Stimulated activated CD8-positive, alpha-beta memory T cell treated with anti-CD3 and anti-CD28 coated beads, Interleukin-2, amount 100 ng/mL, for 48 hours (primary cell): ENCODE measurements around the gene UQCR10.

Experiments
- DNase-seq, 2 donors: peaks; one replicate each; pipeline ENCODE4 v3.0.0-alpha.2; 2020; ENCODE audit warnings: low read depth in 2 of 2

UQCR10 gene

DNA sequence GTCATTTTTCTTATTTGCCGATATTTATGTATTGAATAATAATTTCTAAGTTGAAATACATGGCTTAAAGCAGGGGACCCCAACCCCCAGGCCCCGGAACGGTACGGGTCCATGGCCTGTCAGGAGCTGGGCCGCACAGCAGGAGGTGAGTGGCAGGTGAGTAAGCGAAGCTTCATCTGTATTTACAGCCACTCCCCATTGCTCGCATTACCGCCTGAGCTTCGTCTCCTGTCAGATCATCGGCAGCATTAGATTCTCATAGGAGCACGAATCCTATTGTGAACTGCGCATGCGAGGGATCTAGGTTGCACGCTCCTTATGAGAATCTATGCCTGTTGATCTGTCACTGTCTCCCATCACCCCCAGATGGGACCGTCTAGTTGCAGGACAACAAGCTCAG, 4.9 kb upstream of the UQCR10 start:
- DNase-seq: no peak

DNA sequence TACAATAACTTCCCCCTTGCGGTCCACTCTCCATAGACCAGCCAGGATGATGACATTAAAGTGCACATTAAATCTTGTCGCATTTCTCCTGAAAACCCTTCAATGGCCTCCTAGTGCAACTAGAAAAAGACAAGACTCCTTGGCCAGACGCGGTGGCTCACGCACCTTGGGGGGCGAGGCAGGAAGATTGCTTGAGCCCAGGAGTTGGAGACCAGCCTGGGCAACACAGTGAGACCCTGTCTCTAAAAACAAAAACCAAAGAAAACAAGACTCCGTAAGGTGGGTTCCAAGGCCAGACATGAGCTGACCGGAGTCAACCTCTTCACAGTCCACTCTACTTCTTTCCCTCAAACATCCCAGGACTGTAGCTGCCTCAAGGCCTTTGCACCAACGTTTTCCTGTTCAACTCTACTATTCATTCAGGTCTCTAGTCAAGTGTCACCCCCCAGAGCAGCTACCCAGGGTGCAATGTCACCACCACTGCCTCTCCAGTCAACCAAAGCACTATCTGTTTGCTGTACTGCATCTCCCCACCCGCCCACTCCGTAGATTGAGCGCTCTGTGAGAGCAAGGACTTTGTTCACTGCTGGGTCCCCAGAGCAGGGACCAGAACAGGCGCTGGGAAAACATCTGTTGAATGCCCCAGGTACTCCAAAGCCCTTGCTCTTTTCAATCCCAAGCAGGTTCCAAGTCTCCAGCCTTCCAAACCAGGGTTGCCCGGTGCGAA, 1.1 kb upstream of the UQCR10 start:
- DNase-seq: peak in 1 of 2 donors; percentile 13

DNA sequence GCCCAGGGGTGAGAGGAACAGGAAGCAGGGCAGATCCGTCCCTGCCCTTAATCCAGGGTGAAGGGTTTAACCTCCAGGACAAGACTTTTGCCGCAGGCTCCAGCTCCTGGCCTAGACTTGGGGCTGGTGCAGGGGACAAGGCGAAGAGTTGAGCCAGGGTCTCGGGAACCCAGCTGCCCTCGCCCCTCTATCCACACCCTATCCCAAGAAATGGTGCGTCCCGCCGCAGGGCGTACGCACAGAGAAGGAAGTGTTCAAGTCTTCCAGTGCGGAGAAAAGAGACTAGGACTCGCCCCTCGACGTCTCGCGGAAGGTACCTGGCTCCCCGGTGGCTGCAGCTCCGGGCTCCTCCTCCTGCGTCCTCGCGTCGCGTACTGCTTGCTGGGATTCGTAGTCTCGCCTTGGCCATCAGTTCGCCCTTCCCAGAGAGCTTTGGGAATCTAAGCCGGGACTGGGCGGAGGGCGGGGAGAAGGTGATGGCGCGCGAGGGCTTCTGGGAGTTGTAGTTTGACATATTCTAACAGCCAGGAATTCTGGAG, 468 bp upstream of the UQCR10 start, which contains the start of gene ZMAT5:
TSS of gene ZMAT5 (minus strand) at position 376 of the 539 bp plus-strand sequence. CDS start 18,463 bp downstream, outside the sequence.
- DNase-seq: peak; percentile 82 to 84

DNA sequence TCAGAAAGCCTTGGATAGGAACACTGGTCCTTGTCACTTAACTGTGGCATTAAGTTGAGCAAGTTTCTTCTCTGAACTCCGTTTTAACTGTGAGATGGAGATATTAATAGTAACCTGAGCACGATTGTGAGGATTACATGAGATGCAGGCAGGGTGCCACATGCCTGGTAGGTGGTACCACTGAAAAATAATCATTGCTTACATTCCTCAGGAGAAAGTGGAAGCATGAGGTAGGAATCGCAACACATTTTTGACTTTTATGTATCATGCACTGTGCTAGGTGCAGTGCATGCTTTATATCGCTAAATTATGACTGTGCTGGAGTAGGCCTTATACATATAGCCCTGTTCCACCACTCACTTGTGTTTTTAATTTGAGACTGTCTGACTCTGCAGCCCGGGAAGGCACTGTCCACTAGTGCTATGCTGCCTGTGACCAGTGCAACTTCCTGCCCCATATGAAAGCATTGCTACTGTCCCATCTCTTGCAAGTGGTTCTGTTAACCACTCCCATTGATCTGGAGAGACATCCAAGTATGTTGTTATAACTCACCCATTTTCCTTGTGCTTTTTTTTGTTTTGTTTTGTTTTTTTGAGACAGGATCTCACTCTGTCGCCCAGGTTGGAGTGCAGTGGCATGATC, 1.0 kb downstream of the UQCR10 start:
- no peak for DNase-seq

DNA sequence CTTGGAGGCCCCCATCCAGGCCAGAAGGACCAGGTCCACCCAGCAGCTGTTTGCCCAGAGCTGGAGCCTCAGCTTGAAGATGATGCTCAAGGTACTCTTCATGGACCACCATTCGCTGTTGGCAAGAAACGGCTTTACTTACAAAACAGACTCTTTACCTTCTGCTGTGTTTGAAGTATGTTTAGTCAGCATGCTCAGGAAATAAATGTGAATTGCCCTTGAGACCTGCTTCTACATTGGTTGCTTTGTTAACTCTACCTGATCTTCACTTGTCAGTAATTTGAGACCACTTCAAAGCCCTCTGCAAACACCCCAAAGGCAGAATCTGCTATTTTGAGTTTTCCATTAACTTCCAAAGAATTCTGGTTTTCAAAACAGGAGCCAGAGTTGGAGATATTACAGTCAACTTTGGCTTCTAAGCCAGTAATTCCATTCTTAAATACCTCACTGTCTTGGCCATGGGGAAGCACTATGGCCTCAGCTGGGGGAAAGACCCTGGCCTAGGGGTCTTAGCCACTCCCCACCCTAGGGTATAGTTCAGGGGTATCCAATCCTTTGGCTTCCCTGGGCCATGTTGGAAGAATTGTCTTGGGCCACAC, 2.7 kb downstream of the UQCR10 start:
- no peak for DNase-seq

DNA sequence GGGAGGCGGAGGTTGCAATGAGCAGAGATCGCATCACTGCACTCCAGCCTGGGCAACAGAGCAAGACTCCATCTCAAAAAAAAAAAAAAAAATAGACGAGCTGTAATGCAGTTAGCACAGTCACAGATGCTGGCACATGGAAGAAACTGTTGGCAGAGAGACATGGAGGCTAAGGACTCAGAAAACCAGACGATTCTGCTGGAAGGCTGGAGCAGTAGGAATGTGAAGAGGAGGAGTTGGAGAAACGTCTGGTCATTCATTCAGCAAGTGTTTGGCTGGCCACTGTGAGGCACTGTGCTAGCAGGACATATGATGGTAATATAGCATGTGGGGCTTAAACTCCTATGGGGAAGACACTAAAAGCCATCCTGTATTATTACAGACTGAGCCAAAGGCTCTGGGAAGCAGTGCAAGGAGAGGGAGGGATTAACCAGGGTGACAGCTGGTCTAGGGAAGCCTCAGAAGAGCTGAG, 5.0 kb downstream of the UQCR10 start:
- DNase-seq: no peak

DNA sequence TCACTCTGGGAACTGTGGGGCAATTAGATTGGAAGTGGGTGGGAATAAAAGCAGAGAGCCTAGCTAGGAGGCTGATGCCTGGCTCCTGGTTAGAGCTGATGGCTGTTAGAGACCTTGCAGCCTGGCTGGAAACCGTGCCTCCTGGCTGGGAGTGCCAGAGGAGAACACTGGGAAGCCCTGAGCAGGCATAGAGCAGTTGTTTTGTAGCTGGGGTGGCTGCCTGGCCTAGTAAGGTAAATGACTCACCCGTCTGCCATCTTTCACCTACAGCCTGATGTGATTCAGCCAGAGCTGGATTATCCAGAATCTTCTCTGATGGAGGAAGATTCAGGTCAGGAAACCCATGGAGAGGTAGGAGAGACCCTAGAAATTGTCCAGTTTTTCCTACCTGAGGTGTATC, 6.1 kb downstream of the UQCR10 start:
- DNase-seq: no peak

DNA sequence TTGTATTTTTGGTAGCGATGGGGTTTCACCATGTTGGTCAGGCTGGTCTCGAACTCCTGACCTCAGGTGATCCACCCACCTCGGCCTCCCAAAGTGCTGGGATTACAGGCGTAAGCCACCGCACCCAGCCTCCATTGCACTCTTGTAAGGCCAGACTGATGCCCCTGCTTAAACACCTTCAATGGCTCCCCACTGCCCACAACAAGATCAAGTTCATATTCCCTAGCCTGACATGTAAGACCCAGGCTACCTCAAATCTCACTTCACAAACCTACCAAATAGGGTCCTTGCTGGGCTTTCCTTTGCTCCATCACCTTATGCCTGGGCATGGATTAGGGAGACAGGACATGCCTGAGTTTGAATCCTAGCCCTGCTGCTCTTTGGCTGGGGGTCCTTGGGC, 13.1 kb downstream of the UQCR10 start:
- DNase-seq: no peak

DNA sequence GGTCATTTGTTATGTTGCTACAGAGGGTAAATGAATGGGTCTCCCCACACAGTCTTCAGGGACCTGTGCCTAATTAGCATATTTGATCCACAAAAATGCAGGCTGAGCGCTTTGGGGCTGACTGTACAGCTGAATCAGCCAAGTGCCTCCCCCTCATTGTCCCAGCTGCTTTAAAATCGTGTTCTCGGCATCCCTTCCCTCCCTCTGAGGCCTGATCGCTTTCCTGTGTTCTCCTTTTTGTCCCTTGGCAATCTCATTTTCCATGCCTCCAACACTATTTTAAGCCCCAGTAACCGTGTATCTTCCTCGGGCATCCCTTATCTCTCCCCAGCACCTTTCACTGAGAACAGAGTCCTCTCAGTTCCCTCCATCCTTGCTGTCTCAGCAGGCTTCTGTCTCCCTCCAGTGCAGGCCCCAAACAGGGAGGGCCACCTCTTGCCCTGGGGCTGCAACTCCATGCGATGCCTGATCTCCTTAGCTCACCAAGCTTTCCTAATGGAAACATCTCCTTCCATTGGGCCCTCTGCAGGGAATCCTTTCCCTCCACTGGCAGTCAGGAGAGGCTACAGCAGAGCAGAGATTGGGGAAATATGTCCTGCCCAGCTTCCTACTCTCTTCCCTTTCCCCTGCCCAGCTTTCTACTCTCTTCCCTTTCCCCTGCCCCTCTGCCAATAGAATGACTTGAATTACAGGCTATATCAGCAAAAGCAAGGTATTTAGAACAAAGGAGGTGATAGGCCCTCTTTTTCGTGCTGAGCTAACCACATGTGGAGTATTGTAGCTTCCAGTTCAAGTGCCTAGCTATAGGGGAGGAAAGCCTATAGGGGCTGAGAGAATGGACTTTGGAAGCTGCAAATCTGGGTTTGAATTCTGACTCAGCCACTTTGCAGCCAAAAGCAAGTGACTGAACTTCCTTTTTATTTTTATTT, 13.8 kb downstream of the UQCR10 start:
- DNase-seq: no peak

DNA sequence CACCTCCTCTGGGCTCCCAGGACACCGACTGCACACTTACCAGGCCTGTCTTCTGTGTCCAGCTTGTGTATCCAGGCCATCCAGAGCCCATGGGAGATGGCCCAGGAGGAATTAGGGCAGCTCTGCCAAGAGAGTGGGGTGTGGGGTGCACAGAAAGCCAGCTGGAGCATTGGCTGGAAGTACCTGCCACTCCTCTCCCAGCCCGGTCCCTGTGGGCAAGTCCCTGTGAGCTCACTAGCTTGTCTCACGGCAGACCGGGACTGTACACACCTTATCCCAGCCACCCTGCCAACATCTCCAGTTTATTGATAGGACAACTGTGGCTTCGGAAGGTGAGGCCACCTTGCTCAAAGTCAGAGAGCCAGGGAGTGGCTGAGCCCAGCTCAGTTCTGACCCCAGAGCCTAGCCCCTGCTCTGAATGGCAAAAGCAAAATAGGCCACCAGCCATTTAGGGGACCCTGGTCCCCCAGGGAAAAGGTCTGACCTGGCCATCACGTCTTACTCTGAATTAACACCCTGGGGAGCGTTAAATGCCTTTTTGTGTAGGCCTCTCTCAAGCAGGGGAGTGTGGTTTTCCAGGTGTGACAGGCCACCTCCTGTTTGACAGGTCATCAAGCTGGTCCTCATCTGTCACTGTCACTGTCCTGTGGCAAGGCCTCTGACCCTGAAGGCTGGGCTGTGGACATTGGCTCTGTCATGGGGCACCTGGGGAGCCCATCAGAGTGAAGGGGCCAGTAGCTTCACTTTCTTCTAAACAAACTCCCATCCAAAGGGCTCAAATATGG, 15.1 kb downstream of the UQCR10 start:
- no peak for DNase-seq

DNA sequence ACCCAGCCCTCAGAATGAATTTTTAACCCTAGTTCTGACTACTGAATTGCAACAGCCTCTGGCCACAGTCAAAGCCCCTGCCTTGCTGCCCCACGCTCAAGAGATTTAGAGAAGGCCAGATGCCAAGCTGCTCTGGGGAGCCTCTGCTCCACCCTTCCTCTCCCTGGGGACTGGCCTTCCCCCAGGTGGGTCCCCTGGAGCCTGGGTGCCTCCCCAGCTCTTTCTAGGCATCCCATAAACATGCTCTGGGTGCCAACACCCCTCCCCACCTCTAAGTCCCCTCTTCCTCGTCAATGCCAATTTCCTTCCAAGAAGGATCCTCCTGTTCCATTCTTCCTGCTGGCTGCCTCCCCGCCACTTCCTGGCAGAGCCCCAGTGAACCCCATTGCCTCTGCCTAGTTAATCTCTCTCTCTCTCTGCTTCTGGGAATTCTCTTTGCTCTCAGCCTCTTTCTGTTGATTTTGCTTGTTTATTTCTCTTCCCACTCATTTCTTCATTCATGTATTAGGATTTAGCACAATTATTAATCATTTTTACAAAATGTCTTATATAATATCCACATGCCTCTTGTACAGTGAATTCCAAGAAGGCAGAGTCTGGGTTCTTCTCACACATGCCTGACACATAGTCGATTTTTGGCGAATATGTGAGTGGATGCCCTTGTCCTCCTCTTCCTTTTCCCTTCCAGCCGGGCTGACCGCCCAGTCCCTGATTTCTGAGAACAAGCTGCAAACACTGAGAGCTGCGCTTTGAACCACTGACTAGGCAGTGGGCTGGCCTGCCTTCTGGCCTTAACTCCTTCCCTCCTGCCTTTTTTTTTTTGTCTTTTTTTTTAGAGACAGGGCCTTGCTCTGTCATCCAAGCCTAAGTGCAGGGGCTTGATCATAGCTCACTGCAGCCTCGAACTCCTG, 17.5 kb downstream of the UQCR10 start:
- DNase-seq: no peak

DNA sequence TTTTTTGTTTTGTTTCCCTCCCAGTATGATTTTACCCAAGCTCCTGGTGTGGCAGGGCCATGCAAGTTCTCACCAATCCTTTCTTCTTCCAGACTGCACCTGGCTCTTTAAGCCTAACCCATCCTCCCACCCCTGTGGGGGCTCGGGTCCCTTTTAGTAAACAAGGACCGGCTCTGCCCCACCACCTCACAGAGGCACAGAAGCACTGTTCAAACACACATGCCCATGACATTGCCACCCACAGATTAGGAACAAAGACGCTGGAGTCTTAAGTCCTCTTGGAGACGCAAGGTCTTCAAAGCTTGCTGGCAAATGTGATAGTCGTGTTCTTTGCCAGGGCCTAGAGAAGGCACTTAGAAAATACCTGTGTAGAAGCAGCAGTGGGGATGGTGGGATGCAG, 18.9 kb downstream of the UQCR10 start:
- DNase-seq: no peak

DNA sequence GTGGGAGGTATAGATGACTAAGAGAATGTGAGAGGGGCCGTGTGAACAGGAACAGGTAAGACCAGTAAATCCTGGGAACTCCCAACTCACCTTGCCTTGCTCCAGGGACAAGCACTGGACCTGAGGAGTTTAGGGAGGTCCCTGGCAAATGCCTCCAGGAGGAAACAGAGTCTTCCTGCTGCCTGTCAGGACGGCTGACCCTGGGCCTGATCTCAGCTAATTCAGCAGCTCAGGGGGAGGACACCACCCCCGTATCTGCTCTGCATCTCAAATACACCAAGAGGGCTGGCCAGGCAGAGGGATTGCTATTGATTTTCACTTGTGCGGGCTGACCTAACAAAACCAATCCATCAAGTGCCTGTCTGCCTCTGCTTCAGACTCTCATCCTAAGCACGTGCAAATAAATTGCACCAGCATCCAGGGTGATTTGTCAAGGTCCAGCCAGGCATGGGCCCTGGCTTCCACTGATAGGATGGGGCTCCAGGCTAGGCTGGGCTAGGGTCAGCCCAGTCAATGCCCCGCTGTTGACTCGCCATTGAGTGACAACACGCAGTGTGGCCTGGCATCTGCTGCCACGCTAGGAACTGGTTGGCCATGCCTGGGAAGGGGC, 20.3 kb downstream of the UQCR10 start:
- DNase-seq: no peak

DNA sequence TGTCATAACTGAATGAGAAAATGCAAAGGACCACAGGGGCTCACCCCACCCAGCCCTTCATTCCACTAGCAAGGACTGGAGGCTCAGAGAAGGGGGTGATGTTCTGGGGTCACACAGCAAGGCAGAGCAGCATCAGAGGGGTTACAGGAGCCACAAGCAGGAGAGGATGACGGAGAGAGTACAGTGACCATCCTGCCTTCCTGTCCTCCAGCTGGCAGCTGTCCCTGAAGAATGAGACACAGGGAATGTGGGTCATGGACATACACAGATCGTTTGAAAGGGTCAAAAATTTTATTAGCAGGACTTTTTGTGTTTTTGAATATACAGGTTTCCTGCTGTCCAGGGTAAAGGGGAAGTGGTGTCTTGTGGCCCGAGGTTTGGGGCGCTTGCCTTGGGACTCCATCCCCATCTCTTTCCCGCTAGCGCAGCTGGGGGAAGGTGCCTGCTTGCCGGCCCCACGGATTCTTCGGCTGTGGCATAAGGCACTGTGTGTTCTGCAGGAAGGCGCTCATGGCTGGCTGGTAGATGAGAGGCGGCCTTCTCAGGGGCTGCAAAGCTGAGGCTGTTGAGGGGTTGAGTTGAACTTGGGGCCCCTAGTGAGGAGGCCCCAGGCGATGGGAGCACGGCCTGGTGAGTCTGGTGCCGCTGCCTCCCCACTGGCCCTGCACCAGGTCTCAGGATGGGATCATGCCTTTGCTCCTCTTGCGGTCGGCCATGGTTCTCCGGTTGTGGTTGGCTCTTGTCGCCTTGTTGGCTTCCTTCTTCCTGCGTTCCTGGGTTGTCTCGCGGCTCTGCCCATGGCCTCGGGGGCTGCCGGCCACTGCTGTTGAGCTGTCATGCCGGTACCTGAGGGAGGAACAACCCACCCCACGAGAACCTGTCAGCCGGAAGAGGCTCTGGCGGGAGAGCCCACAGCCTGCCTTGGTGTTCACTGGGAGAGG, 21.4 kb downstream of the UQCR10 start:
- no peak for DNase-seq

DNA sequence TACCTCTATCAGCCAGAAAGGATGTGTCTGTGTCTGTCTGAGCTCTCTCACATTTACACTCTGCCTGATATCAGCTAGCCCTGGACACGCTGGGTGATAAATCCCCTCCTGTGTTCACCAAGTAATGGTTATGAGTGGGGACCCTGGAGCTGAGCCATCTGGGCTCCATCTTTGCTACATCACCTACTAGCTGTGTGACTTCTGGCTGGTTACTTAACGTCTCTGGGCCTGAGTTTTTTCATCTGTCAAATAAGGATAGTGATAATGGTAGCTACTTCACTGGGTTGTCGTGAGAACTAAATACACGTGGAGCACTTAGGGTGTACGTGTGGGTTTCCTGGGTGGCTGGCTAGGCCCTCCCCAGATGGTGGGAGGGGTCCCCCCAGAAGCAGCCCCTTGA, 22.9 kb downstream of the UQCR10 start:
- no peak for DNase-seq

DNA sequence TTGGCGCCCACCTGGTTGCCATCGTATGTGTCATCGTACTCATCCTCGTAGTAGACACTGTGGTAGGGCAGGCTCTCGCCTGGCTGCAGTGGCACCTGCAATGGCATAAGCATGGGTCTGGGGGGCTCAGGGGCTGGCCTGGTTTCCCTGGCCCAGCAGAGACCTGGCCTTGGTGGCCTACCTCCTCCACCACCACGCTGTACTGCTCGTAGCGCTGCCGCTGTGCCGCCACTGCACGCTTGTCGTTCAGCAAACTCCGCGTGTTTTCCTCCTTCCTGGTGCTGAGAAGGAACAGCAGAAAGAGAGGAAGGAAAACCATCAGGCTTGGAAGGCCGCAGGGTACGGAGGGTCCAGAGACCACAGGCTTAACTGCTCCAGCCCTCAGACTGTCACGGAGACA, 26.2 kb downstream of the UQCR10 start:
- no peak for DNase-seq

DNA sequence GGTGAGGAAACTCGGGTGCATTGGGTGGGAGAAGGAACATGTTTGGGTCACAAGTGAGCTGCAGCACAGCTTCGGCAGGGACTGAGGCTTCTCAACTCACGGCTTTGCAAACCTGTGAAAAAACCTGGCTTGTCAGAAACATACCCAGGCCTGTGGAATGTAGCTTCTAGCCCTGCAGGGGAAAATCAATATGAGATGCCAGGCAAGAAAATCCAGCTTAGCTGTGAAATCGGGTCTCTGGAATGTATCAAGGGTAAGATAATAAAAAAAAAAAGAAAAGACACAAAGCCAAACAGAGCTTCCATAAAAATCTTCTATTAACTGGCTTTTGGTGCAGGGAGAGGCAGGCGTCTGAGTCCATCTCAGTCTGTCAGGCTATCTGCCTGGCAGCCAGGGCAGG, 28.5 kb downstream of the UQCR10 start:
- no peak for DNase-seq

DNA sequence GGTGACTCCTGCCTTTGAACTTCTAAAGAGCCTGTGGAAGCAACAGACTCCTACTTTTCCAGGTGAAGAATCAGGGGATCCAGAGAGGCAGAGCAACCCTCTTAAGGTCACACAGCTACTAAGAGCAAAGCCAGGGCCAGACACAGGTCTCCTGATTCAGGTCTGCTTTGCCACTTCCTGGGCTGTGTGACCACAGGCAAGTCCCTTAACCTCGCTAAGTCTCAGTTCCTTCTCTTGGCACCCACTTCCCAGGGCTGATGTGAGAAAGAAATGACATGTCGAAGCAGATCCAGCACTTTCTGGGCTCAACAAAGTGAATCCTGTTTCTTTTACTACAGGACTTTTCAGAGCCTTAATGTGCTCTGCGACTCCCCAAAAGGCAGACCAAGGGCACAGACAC, 30.2 kb downstream of the UQCR10 start:
- no peak for DNase-seq
